HG02759 (cell line): ENCODE data around the gene EVPLL.
"Not testable (repeated sequence)": the region's sequence is repeated elsewhere in the genome, so short reads cannot be mapped to it uniquely, and the experiment has no call there.

ENCODE experiments used
- ATAC-seq: cut with Tn5 transposase; IDR thresholded peaks from one replicate; pipeline ENCODE4 v1.9.1; 2021; ENCODE audit warnings: mild to moderate bottlenecking, moderate library complexity; ENCODE audit not compliant: unreplicated experiment

Gene EVPLL

DNA sequence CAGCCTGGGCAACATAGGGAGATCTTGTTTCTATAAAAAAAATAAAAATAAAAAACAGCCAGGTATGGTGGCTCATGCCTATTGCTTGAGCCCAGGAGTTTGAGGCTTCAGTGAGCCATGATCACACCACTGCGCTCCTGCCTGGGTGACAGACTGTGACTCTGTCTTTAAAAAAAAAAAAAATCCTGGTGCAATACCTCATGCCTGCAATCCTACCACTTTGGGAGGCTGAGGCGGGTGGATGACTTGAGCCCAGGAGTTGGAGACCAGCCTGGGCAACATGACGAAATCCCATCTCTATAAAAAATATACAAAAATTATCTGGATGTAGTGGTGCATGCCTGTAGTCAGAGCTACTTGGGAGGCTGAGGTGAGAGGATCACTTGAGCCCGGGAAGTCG, 1.0 kb downstream of the EVPLL start:
- not testable (repeated sequence) for ATAC-seq

GRCh38 chr17:18379246-18380146, 1.9 kb downstream of the EVPLL start:
- no peak for ATAC-seq

GRCh38 chr17:18380471-18381157, 3.0 kb downstream of the EVPLL start:
- no peak for ATAC-seq

DNA sequence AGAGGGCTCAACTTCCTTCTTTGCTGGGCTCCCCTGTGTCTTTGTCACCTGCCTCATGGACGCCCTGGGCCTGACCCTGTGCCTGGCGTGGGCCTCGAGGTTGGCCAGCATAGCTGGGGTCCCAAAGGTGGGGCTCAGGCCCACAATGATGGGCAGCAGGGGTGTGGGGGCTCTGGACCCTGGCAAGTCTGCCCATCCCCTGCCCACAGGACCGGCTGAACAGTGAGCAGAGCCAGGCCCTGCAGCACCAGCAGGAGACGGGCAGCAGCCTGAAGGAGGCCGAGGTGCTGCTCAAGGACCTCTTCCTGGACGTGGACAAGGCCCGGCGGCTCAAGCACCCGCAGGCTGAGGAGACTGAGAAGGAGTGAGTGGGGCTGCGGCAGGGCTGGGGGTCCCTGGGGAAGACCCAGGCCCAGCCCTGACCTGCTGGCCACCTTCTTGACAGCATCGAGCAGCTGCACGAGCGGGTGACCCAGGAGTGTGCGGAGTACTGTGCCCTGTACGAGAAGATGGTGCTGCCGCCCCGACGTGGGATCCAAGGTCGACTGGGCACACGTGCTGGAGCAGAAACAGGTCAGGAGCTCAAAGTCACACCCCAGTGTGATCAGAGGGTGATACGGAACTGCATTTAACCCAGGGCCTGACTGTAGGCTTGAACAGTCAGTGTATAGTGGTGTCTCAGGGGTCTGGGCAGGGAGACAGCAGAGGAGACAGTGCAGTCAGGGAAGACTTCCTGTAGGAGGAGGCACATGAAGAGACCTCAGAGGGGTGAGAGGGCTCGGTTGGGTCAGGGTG, 3.8 kb downstream of the EVPLL start:
- ATAC-seq = no peak

- no peak for ATAC-seq
These were observed 4.3 kb downstream of the EVPLL start for GRCh38 chr17:18381953-18382245.

DNA sequence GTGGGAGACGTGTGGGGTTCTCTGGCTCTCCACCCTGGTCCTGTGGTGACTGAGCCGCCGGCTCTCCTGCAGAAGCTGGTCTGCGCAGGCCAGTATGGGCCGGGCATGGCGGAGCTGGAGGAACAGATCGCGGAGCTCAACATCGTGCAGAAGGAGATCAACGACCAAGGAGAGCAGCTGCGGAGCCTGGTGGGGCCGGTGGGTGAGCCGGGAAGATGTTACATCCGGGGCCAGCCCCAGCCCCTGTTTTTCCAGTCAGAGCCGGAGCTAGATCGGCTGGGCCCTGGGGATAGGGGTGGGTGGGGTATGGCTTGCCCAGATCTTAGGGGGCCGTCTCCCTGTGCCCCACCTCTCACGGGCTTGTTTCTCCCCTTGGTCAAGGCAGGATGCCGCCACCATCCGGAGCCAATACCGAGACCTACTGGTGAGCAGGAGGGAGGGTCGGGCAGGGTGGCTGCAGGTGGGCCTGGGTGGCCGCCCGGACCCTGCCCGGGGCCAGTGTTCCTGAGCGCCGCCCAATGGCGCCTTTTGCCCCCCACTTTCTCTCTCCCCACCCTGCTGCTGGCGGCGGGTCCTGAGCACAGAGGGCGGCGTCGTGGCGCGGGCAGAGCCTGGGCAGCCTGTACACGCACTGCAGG, 5.0 kb downstream of the EVPLL start:
- no peak for ATAC-seq

GRCh38 chr17:18383079-18383481, 5.5 kb downstream of the EVPLL start:
- not testable (repeated sequence) for ATAC-seq

DNA sequence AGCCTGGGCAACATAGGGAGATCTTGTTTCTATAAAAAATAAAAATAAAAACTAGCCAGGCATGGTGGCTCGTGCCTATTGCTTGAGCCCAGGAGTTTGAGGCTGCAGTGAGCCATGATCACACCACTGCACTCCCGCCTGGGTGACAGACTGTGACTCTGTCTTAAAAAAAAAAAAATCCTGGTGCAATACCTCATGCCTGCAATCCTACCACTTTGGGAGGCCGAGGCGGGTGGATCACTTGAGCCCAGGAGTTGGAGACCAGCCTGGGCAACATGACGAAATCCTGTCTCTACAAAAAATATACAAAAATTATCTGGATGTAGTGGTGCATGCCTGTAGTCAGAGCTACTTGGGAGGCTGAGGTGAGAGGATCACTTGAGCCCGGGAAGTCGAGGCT, 6.7 kb downstream of the EVPLL start:
- not testable (repeated sequence) for ATAC-seq

DNA sequence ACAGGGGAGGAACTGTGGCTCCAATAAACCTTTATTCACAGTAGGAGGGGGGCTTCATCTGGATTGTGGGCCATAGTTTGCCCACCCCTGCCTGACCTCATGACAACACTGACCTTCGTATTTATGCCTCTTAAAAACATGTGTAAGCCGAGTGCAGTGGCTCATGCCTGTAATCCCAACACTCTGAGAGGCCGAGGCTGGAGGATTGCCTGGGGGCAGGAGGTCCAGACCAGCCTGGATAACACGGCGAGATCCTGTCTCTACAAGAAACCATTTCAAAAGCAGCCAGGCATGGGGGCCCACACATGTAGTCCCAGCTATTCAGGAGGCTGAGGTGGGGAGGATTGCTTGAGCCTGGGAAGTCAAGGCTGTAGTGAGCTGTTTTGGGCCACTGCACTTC, 10.0 kb downstream of the EVPLL start:
- ATAC-seq = not testable (repeated sequence)

GRCh38 chr17:18388266-18388665, 10.7 kb downstream of the EVPLL start:
- not testable (repeated sequence) for ATAC-seq

DNA sequence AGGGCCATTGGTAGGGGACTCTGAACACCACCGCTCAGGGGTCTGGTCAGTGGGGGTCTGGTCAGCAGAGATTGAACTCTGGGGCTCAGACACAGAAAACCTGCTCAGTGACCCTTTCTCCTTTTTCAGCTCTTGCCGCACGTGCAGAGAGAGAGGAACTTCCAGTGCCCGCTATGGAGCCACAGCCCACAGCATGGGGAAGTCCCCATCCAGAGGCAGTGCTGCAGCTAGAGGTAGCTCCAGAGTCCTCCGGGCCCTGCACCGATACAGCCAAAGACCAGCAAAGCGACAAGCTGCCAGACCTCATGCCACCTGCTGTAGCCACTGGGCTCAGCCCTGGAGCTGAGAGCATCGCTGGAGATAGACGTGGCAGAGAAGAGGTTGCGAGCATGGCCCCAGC, 11.2 kb downstream of the EVPLL start:
- not testable (repeated sequence) for ATAC-seq

DNA sequence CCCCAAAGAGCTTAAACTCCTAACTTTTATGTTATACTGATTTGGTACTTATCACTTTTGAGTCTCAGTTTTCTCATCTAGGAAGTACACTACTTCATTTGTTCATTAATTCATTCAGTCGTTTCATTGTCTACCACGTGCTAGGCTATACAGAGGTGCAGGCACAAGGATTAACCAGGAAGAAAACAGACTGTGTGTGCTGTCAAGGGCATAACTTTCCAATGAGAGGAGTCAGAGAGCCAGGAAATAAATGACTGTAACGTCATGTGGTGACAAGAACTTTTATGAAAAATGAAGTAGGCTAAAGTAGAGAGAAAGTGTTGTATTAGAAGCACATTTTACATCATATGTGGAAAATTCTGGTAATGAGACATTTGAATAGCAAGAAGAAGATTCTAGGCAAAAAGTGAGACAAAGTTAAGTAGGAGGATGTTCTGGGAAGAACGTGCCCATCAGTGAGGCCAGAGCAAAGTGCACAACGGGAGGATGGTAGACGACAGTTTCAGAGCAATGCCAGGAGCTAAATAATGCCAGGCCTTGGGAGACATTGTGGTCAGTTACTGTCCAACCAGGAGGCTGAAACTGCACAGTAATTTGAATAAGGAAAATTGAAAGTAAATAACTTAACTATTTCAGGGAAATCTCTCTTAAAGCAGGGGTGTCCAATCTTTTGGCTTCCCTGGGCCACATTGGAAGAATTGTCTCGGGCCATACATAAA, 24.5 kb downstream of the EVPLL start:
- ATAC-seq = not testable (repeated sequence)

DNA sequence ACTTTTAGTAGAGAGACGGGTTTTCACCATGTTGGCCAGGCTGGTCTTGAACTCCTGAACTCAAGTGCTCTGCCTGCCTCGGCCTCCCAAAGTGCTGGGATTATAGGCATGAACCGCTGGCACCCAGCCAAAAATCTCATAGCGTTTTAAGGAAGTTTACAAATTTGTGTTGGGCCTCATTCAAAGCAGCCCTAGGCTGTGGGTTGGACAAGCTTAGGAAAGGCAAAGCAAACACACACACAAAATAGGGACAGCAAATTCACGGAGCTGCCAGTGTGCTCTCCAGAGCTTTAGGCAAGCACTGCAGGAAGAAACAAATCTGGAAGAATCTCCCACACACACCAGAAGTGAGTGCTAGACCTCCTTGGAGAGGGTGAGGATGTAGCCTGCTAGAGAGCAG, 25.6 kb downstream of the EVPLL start:
- ATAC-seq = not testable (repeated sequence)

GRCh38 chr17:18403604-18404003, 26.0 kb downstream of the EVPLL start:
- ATAC-seq = peak; percentile 92

DNA sequence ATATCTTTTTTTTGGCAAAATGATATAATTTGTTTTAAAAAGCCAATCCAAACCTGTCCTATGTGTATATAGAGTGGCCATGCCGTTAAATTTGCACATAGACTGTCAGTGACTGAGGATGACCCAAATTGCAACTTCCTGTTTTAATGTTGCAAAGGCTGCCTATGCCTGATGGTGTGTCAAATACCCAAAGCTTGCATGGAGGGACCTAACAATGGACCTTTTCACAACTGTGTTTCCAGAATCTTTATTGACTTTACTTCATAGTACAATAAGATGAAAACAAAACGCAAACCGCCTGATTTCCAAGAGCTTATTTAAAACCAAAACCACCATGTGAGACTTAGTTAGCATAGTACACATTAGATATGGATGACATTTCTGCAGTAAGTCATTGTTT, 31.3 kb downstream of the EVPLL start:
- ATAC-seq = not testable (repeated sequence)

- ATAC-seq = not testable (repeated sequence)
These were observed 31.7 kb downstream of the EVPLL start for GRCh38 chr17:18409321-18409720.

GRCh38 chr17:18410736-18411135, 33.2 kb downstream of the EVPLL start:
- ATAC-seq = not testable (repeated sequence)

- ATAC-seq = not testable (repeated sequence)
These were observed 33.8 kb downstream of the EVPLL start for GRCh38 chr17:18411377-18411864.

DNA sequence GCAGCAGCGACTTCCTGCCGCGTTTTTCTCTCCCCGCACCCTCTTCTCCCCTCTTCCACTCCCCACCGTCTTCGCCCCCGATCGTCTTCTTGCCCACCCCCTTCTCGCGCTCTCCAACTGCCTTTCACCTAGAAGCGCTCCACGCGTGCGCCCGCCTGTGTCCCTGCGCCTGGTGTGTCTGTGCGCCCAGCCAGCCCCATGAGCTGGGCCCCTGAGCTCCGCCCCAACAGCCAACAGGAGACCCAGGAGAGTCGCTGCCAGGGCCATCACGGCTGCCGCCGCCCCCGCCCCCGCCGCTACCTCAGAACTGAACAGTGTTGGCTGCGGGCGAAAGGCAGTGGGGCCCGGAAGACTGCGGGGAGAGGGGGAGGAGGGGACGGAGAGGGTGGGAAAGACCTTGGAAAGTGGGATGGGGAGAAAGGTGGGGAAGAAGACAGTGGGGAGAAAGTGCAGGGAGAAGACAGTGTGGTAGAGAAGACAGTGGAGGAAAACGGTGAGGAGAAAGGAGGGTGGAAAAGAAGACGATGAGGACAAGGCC, 34.5 kb downstream of the EVPLL start:
- peak; percentile 85 for ATAC-seq

DNA sequence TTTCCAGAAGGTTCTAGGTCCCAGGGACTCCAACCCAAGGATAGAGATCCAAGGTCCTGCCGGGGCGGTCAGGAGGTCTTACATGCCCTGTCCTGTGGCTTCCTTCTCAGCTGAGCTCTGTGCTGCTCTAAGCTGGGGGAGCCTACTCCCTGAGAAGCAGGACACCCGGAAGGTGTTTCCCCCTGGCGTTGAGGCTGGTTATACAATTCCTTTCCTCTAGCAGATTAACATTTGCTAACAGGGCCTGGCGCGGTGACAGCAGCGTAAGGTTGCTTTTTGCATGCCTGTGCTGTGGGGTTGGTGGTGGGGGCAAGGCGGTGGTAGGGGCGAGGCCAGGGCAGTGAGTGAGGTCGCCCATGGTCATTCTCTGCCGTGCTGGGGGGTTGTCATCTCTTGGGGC, 43.9 kb downstream of the EVPLL start:
- ATAC-seq = not testable (repeated sequence)
